ENCODE data around the gene FAM118B.
"Not testable (repeated sequence)": the region's sequence is repeated elsewhere in the genome, so short reads cannot be mapped to it uniquely, and the experiment has no call there.

The FAM118B gene

GRCh38 chr11:126277322-126277721 is 65.7 kb downstream of the FAM118B start:
- DNase-seq (ENCODE audit: low read depth) = no peak

- no peak for DNase-seq (ENCODE audit: low read depth)
Measured at GRCh38 chr11:126277780-126278179, 66.2 kb downstream of the FAM118B start.

DNA sequence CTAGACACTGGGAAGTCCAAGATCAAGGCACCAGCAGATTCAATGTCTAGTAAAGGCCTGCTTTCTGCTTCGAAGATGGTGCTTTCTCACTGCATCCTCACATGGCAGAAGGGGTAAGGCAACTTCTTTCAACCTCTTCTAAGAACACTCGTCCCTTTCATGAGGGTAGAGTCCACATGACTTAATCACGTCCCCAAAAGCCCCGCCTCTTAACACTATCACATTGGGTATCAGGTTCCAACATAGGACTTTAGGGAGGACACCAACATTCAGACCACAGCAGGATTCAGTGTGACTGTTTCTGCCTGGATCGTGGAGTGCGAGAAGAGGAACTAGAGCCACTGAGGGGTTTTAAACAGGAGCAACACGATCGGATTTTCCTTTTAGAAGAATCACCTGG is 67.6 kb downstream of the FAM118B start:
- no peak for DNase-seq (ENCODE audit: low read depth)

GRCh38 chr11:126280595-126280994 is 69.0 kb downstream of the FAM118B start:
- no peak for DNase-seq (ENCODE audit: low read depth)

DNA sequence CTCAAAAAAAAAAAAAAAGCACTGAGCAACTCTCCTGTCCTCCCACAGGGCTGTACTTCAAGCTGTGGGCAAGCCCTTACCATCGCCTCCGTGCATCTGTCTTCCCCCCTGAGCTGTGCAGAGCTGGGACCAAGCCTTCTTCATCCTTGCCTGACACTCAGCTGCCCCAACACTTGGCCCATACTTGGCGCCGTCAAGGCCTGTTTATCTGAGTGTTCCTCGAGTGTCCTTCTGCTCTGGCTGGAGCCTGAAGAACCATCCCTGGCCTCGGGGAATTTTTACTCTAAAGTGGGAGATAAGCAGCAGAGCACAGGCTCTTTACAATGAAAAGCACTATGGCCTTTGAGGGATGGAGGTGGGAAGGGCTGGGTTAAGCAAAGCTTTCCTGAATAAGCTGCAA is 69.7 kb downstream of the FAM118B start:
- no peak for DNase-seq (ENCODE audit: low read depth)

- no peak for DNase-seq (ENCODE audit: low read depth)
Measured at GRCh38 chr11:126281666-126282175, 70.1 kb downstream of the FAM118B start.

DNA sequence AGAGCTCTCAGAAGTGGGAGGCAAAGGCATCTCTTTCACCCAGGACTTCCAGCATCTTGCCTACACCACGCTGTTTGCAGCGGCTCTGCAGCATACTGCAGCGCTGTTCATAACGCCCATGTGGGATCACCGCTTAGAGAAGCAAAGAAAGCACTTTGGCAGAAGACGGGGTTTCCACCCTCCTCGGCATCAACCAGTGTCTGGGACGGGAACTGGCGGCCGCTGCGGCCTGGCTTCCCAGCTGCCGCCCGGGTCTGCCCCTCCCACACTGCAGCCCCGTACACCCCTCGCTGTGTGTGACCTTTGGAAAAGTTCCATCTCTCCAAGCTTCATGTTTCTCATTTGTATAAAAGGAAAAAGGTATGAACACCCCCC is 70.8 kb downstream of the FAM118B start:
- DNase-seq (ENCODE audit: low read depth) = peak; percentile 16

DNA sequence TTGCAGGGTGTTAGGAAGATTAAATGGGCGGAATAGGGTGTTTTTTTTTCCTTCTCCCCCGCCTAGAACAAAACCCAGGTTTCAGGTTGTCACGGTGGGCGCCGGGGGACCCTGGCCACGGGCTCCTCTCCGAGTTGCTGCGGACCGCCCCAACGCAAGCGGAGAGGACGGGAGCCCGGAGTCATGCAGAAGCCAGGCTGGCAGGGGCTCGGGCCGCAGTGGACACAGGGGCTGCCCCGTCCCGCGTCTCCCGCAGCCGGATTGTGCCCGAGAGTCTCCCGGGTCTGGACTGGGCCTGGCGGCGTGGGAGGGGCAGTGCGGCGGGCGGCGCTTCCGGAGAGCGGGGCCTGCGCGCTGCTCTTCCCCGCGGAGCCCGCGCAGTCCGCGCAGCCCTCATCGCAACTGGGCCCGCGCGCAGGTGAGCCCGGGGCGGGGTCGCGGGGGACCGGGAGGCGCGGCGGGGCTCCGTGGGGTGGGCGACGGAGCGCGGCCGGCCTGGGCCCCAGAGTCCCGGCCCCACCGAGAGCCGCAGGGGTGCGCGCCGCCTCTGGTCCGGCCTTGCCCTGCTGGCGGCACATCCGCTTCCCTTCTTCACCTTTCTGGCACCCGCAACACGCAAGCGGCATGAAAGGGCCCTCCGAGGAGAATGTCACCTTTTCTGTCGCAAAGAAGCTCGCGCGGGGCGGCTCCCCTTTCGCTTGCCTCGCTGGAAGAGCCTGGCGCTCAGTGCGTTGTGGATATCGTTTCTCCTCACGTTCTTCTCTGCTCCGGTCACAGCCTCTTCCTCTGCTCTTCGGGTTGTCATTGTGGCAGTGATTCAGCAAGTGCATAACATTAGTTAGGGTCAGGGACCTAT is 71.4 kb downstream of the FAM118B start, which contains the start of gene TIRAP:
TSS of gene TIRAP (plus strand) at position 358 of the 856 bp plus-strand sequence. CDS start 7,802 bp downstream, outside the sequence.
- peak; percentile 51 for DNase-seq (ENCODE audit: low read depth)

- peak; percentile 86 for DNase-seq (ENCODE audit: low read depth)
Measured at GRCh38 chr11:126284829-126285228, 73.2 kb downstream of the FAM118B start.

DNA sequence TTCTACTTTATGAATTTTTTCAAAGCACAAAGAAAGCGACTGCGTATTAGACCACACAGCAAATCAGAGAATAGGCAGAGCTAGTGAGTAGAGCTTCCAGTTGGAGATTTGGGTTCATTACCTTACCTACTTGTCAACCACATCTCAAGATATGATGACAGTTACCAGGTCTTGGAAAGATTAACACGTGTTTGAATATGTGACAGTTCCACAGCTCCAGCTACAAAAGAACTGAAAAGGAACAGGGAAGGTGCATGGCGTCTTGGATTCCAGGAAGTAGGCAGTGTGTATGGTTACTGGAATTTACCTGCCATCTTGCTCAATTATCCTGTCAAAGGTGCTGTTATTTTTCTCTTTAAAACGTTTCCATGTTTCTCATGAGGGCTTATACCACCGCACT is 76.7 kb downstream of the FAM118B start:
- DNase-seq (ENCODE audit: low read depth) = no peak

DNA sequence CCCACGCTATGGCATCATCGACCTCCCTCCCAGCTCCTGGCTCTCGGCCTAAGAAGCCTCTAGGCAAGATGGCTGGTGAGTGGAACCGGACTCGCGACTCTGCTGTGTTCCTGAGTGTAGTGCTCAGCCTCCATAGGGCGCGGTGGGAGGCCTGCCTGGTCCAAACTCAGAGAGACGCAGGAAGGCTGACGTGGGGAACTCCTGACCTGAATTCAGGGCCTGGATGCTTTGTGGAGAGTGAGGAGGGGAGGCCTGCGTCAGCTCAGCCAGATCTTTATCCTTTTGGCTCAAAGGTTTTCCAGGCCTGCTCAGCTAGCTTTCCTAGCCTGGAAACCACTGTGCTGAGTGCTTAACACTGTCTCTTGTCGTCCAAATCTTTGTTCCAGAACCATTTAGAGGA is 79.3 kb downstream of the FAM118B start:
- DNase-seq (ENCODE audit: low read depth) = no peak

- DNase-seq (ENCODE audit: low read depth) = no peak
Measured at GRCh38 chr11:126293726-126294125, 82.1 kb downstream of the FAM118B start.

DNA sequence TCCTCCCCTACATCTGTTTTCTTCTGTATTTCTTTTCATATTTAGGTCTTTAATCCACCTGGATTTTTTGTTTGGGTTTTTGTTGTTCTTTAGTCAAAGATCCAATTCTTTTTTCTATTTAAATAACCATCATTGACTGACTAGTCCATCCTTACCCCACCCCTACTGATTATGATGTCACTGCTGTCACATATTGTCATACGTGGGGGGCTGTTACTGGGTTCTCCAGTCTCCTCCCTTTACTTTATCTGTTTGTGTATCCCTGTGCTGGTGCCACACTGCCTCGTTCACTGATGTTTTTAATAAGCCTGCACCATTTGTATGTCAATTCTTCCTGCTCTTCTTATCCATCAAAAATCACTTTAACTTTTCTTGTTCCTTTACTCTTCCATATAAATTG is 85.4 kb downstream of the FAM118B start:
- DNase-seq (ENCODE audit: low read depth) = no peak

GRCh38 chr11:126303623-126304456 is 92.3 kb downstream of the FAM118B start, which contains the start of gene DCPS:
Gene DCPS (plus strand): TSS chr11:126304060. CDS start chr11:126304081, 21 bp downstream.
- DNase-seq (ENCODE audit: low read depth) = peak; percentile 78

DNA sequence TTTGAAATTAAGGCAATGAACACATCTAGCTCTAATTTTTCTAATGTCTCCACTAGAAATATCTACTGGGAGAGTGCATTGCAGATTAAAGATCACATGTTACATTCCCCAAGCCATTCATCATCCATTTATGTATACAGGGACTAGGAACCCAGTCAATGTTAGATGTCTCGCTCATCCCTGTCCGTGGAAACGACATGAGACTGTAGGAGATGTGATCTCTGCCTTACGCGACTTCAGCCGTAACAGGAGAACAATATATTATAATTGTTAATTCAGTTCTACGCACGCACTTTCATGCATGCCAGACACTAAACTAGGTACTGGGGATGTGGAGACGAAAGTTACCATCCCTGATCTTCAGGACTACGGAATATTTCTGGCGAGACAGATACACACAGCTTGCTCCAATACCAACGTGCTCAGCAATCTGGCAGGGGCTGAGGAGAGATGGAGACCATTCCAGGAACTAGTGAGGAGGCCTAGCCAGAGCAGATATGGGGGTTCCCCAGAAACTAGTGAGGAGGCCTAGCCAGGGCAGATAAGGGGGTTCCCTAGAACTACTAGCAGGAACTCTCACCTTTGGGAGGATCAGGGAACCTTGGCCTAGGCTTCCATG is 93.0 kb downstream of the FAM118B start:
- no peak for DNase-seq (ENCODE audit: low read depth)

- DNase-seq (ENCODE audit: low read depth) = no peak
Measured at GRCh38 chr11:126305699-126306098, 94.1 kb downstream of the FAM118B start.

DNA sequence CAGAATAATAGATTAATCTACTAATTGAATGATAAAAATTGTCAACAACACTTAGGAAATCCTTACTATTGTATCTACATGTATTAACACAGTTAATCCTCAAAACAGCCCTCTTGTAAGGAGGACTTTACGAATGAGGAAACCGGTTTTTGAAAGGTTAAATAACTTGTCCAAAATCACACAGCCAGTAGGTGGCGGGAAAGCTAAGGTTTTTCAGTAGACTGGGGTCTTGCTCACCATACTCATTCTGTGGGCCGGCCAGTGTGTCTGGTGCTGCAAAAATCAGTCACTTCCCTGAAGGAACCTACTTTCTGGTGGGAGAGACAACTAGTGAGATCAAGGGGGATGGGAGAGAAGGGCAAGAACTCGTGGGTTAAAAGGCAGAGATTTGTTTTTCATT is 96.1 kb downstream of the FAM118B start:
- no peak for DNase-seq (ENCODE audit: low read depth)

DNA sequence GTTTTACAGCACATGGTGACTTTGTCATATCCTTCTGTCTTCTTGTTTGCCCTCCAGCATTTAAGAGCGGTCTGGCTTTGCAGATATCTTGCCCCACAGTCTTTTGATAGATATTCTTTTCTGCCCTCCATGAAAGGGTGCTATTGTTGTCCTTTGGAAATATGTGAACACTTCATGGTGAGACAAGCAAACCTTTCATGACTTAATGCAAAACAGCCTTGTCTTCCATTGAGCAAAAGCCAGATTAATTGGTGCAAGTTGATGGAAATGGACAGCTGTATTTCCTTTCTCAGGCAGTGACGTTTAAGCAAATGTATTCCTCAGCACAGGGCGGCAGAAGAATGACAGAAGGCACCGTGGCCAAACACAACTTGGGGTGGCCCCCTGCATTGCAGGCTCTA is 96.7 kb downstream of the FAM118B start:
- DNase-seq (ENCODE audit: low read depth) = no peak

- not testable (repeated sequence) for DNase-seq (ENCODE audit: low read depth)
Measured at GRCh38 chr11:126308771-126309170, 97.2 kb downstream of the FAM118B start.

GRCh38 chr11:126310200-126310991 is 98.8 kb downstream of the FAM118B start:
- peak; percentile 15 for DNase-seq (ENCODE audit: low read depth)

- DNase-seq (ENCODE audit: low read depth) = no peak
Measured at GRCh38 chr11:126310992-126311310, 99.4 kb downstream of the FAM118B start.
